ENCODE results near the gene PTPN4. TPM values are rescaled to one million over a fixed set of nuclear protein-coding genes. Genes with fewer than 3 reads are reported as not detected.

PTPN4 gene
- total RNA-seq, 3 donors from 2014 or later = 23.1 to 35.4 (median 30.1) TPM

DNA sequence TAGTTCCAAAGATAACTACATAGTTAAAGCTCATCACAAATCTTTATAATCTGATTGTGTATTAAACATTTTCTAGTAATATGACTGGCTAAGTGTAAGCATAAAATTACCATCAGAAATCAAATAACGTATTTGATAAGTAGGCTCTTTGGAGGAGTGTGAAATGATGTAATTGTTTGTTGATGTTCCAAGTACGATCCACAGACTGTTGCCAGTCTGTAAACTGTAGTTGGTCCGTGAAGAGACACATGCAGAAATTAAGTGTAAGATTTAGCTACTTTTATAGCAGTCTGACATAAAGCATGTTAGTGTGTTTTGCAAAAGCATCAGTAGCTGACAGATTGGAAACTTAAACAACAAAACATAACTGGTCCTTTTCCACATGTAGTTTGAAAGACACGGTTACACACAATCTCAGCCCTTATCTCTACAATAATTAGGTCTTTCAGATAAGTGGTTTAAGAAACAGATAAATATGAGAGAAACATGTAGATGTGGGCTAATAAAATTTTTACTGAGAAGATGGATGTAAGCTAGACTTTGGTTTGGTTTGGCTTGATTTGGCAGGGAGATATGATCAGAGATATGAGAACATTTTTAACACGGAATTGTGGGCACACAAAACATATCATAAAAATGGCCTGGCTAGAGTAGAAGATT is 138.1 kb downstream of the PTPN4 start:
- Histone ChIP-seq H3K9me3 (no peaks in the 10 kb centered on the region), H3K36me3 (ENCODE audit: low read depth) (no peaks in the 10 kb centered on the region), H3K4me1 (ENCODE audit: low read depth) (no peaks in the 10 kb centered on the region), H3K4me3 (no peak overlapping the region)
- intact Hi-C loops (cut with DNase I, micrococcal nuclease) = no loop called here
- TF ChIP-seq, protein P1, sequence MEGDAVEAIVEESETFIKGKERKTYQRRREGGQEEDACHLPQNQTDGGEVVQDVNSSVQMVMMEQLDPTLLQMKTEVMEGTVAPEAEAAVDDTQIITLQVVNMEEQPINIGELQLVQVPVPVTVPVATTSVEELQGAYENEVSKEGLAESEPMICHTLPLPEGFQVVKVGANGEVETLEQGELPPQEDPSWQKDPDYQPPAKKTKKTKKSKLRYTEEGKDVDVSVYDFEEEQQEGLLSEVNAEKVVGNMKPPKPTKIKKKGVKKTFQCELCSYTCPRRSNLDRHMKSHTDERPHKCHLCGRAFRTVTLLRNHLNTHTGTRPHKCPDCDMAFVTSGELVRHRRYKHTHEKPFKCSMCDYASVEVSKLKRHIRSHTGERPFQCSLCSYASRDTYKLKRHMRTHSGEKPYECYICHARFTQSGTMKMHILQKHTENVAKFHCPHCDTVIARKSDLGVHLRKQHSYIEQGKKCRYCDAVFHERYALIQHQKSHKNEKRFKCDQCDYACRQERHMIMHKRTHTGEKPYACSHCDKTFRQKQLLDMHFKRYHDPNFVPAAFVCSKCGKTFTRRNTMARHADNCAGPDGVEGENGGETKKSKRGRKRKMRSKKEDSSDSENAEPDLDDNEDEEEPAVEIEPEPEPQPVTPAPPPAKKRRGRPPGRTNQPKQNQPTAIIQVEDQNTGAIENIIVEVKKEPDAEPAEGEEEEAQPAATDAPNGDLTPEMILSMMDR (IDR thresholded peaks at IDR 0.05) = no peak
- ATAC-seq = no peak
- no peak for DNase-seq

DNA sequence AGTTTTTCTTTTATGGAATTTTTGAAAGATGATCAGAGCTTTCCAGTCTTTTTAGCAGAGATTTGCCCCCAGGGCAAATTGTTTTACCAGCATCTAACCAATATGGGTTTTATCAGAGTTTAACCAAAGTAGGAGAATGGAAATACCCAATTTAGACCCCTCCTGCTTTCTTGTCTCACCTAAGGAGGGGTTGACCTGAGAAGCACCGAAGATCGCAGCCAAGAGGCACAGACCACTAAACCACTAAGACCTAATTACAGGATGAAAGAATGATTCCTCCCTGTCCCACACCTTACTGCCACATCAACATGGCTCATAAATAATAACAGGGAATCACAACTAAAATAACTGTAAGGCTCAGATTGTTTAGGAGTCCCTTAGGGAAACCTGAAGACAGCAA is 141.3 kb downstream of the PTPN4 start:
- no peak for DNase-seq
- no peak for ATAC-seq
- Histone ChIP-seq H3K36me3 (ENCODE audit: low read depth) (no peaks in the 10 kb centered on the region), H3K4me3 (no peak overlapping the region), H3K9me3 (no peaks in the 10 kb centered on the region), H3K4me1 (ENCODE audit: low read depth) (no peaks in the 10 kb centered on the region)
- intact Hi-C loops (cut with DNase I, micrococcal nuclease) = no loop called here
- TF ChIP-seq, protein P1 (IDR thresholded peaks at IDR 0.05) = no peak

DNA sequence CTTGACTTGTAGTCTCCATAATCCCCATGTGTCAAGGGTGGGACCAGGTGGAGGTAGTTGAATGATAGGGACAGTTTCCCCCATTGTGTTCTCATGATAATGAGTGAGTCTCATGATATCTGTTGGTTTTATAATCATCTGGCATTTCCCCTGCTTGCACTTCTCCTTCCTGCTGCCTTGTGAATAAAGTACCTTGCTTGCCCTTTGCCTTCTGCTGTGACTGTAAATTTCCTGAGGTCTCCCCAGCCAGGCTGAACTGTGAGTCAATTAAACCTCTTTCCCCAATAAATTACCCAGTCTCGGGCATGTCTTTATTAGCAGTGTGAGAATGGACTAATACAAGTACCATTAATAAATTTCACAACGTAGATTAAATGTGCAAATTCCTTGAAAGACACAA is 150.8 kb downstream of the PTPN4 start:
- TF ChIP-seq, protein P1 (IDR thresholded peaks at IDR 0.05) = no peak
- DNase-seq (no peak), ATAC-seq (no peak)

DNA sequence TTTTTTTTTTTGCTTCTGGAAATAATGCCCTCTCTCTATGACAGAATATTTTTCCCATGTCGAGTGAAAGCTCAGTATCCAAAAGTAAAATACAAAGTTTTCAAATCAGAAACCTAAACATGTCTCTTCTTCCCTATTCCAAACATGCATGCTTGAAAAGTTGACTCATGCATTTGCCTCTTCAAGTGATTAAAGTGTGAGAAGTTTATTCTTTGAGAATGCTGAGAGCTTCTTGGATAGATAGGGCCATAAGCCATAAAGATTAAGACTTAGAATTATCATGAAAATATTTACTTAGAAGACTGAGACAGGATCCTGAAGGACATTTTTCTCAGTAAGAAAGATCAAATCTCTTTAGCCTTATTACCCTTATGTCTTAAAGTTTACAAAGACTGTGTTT is 154.5 kb downstream of the PTPN4 start:
- TF ChIP-seq, protein P1 (IDR thresholded peaks at IDR 0.05) = no peak
- DNase-seq (no peak), ATAC-seq (no peak)
- H3K36me3 ChIP-seq (ENCODE audit: low read depth) = no peaks in the 10 kb centered on the region
- intact Hi-C loops (cut with DNase I, micrococcal nuclease) = no loop called here
- no peaks in the 10 kb centered on the region for H3K9me3 ChIP-seq
- no peaks in the 10 kb centered on the region for H3K4me1 ChIP-seq (ENCODE audit: low read depth)
- H3K4me3 ChIP-seq = no peak overlapping the region

More for the DNA sequence above, 150.8 kb downstream of the PTPN4 start:
- H3K9me3 ChIP-seq = no peaks in the 10 kb centered on the region
- H3K36me3 ChIP-seq (ENCODE audit: low read depth) = no peaks in the 10 kb centered on the region
- intact Hi-C loops (cut with DNase I, micrococcal nuclease) = no loop called here
- H3K4me3 ChIP-seq = no peak overlapping the region
- H3K4me1 ChIP-seq (ENCODE audit: low read depth) = no peaks in the 10 kb centered on the region

DNA sequence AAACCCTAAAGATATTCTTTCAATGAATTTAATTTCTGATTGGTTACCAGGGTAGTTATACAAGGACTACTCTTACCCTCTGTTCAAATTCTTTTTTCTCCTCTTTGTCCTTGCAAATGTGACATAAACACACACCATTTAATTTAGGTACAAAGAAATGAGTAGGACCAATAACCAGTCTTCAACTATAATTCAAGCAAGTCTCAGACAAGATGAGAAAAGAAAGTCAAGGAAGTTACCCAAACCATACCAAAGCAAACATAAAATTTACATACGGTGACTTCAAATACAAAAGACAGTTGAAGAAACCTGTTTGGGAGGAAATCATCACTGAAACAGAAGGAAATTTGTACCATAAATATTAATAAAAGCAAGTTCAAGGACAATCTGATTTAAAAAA is 162.1 kb downstream of the PTPN4 start:
- Histone ChIP-seq H3K4me3 (no peak overlapping the region), H3K36me3 (ENCODE audit: low read depth) (no peaks in the 10 kb centered on the region), H3K4me1 (ENCODE audit: low read depth) (no peaks in the 10 kb centered on the region), H3K9me3 (no peaks in the 10 kb centered on the region)
- TF ChIP-seq, protein P1 (IDR thresholded peaks at IDR 0.05) = no peak
- intact Hi-C loops (cut with DNase I, micrococcal nuclease) = no loop called here
- no peak for DNase-seq
- ATAC-seq = no peak

DNA sequence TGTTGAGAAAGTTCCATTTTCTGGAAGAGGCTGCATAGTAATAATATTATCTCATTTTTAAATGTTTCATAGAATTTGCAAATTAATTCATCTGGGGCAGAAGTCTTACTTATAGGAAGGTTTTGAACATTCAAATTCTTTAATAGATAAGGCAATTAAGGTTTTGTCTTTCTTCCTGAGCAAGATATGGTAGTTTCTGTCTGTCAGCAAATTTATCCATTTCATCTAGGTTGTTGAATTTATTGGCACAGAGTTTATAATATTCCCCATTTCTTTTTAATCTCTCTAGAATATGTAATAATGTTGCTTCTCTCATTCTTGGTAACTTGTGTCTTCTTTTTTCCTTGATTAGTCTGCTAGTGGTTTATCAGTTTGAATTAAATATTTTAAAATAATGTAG is 163.0 kb downstream of the PTPN4 start:
- Histone ChIP-seq H3K9me3 (no peaks in the 10 kb centered on the region), H3K4me3 (no peak overlapping the region), H3K4me1 (ENCODE audit: low read depth) (no peaks in the 10 kb centered on the region), H3K36me3 (ENCODE audit: low read depth) (no peaks in the 10 kb centered on the region)
- ATAC-seq = no peak
- no peak for DNase-seq
- intact Hi-C loops (cut with DNase I, micrococcal nuclease) = no loop called here
- TF ChIP-seq, protein P1 (IDR thresholded peaks at IDR 0.05) = no peak

Data from mucosa of descending colon (tissue), 3 donors.